Kidney (tissue), 14 donors: ENCODE data around the gene HES1. TPM values are rescaled to one million over a fixed set of nuclear protein-coding genes. Genes with fewer than 3 reads are reported as not detected.

Experiments used
- DNase-seq, 5 donors: peaks; one replicate each; pipeline ENCODE4 v3.0.0-alpha.2; 2013 to 2020
- FAIRE-seq: peaks from 2 replicates; lab custom pipeline; 2012; peaks lifted over from hg19 to GRCh38; lab: Jason Lieb, UNC
- H3K27ac ChIP-seq, 2 donors: one replicate each; pipeline ENCODE4 v1.7.0; 2013; ENCODE audit warnings: low read depth in 2 of 2, low read length in 2 of 2, inconsistent platforms in 1 of 2
- H3K27me3 ChIP-seq: one replicate; pipeline ENCODE4 v1.7.1; 2013; ENCODE audit warnings: low read length, inconsistent platforms; ENCODE audit not compliant: control insufficient read depth, insufficient read depth
- H3K36me3 ChIP-seq, 3 donors: one replicate each; pipeline versions ENCODE4 v1.7.0 to v1.7.1; 2013; ENCODE audit warnings: low read length in 3 of 3, control low read depth in 1 of 3, inconsistent platforms in 1 of 3; ENCODE audit not compliant: insufficient read depth in 3 of 3, control insufficient read depth in 2 of 3
- H3K4me1 ChIP-seq, 3 donors: one replicate each; pipeline versions ENCODE4 v1.7.0 to v1.7.1; 2013; ENCODE audit warnings: low read length in 3 of 3, inconsistent platforms in 1 of 3, low read depth in 1 of 3; ENCODE audit not compliant: control insufficient read depth in 2 of 3, insufficient read depth in 2 of 3
- H3K4me3 ChIP-seq, 3 donors: one replicate each; pipeline versions ENCODE4 v1.7.0 to v1.8.1; 2013; ENCODE audit warnings: low read length in 3 of 3, control low read depth in 1 of 3, inconsistent platforms in 1 of 3
- H3K9ac ChIP-seq, 3 donors: one replicate each; pipeline versions ENCODE4 v1.7.0 to v1.7.1; 2013; ENCODE audit warnings: low read length in 3 of 3, control low read depth in 1 of 3, inconsistent platforms in 1 of 3
- H3K9me3 ChIP-seq, 3 donors: one replicate each; pipeline versions ENCODE4 v1.7.0 to v1.7.1; 2013; ENCODE audit warnings: low read length in 3 of 3, control low read depth in 1 of 3, inconsistent platforms in 1 of 3; ENCODE audit not compliant: control insufficient read depth in 2 of 3, insufficient read depth in 1 of 3
- intact Hi-C: fragments of 100-400 bp; cut with DNase I; formaldehyde crosslinking; loops from one replicate; pipeline ENCODE4 v1.11.1; 2022
- polyA plus RNA-seq: library from polyadenylated mRNA; stranded (reverse); fragments of 350-450 nt; fragmentation: Illumina TruSeq; extraction: RNeasy Lipid Tissue Mini Kit (QIAGEN cat#74804); gene quantifications from one replicate; pipeline ENCODE4 v1.2.3, GENCODE V29; 2014; ENCODE audit warnings: low read depth, low replicate concordance; ENCODE audit not compliant: insufficient read depth
- total RNA-seq: library from RNA; stranded (reverse); fragmentation: NEBNext Ultra II Directional; extraction: Animal tissue kit (Norgen Biotek cat#: 25700); gene quantifications from one replicate; pipeline ENCODE4 v1.2.1, GENCODE V29; 2021
- TF ChIP-seq, protein P1 (sequence below): IDR thresholded peaks from 3 replicates; pipeline ENCODE4 v1.5.1; 2012; ENCODE audit warnings: mild to moderate bottlenecking, moderate library complexity, borderline replicate concordance; ENCODE audit not compliant: insufficient read depth; ENCODE audit errors: extremely low read depth
- donor health status: control.
- donor health status: control.
- donor health status: control.
- donor health status: control.
- donor health status: control.
- donor health status: DM: yes; HTN: yes; CAD: no.
- donor health status: Normal renal cell carcinoma (clear cell type).

Gene HES1
- total and polyA plus RNA-seq, 2 donors from 2014 or later, result 44.3 to 77.4 TPM

DNA sequence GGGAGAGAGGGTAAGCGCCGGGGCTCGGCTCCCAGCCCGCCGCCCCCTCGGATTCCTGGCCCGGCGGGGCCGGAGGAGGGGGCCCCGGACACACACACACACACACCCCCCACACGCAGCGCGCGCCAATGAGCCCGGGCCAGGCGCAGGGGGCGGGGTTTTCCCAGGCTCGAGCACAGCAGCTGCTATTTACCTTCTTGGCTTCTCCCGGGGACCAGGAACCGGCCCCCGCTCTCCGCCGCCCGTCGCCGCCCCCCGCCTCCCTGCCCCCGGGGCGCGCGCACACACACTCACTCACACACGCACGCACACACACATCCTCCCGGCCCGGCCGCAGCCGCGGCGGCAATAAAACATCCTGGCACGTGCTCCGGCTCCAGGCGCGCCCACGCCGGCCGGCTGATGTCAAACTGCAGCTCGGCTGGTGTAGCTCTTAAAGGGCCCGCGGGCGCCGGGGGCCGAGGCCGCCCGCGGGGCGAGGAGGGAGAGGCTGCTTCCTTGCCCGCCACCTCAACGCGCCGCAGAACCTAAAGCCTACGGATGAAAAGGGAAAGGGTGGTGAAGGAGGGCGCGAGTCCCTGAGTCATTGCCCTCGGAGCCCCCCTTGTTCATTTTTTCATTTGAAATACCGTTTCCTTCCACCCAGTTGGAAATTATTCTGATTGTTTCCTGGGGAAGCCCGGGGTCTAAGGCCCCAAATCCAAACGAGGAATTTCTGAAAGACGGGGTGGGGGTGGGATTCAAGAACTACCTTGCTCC lies 1.0 kb upstream of the HES1 start:
- DNase-seq, result peak; percentile 98 to 99 (median 98)
- intact Hi-C loops, result loop anchor here (10.0 kb wide), 2 partner anchors 130 to 350 kb away; no protein-coding TSS in a partner anchor
- peaks cover 0 to 5% (median 0%) of the 10 kb centered on the region in 3 donors for H3K36me3 ChIP-seq
- no peaks in the 10 kb centered on the region for H3K9me3 ChIP-seq
- H3K27ac ChIP-seq, result peak overlapping the region; percentile 97
- H3K4me1 ChIP-seq, result peaks cover 5 to 39% (median 34%) of the 10 kb centered on the region in 3 donors
- H3K9ac ChIP-seq, result peak overlapping the region; percentile 17 to 91 (median 64)
- H3K4me3 ChIP-seq, result peak overlapping the region; percentile 43 to 96 (median 82)
- TF ChIP-seq, protein P1, sequence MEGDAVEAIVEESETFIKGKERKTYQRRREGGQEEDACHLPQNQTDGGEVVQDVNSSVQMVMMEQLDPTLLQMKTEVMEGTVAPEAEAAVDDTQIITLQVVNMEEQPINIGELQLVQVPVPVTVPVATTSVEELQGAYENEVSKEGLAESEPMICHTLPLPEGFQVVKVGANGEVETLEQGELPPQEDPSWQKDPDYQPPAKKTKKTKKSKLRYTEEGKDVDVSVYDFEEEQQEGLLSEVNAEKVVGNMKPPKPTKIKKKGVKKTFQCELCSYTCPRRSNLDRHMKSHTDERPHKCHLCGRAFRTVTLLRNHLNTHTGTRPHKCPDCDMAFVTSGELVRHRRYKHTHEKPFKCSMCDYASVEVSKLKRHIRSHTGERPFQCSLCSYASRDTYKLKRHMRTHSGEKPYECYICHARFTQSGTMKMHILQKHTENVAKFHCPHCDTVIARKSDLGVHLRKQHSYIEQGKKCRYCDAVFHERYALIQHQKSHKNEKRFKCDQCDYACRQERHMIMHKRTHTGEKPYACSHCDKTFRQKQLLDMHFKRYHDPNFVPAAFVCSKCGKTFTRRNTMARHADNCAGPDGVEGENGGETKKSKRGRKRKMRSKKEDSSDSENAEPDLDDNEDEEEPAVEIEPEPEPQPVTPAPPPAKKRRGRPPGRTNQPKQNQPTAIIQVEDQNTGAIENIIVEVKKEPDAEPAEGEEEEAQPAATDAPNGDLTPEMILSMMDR, result no peak
- FAIRE-seq, result no peak
- no peaks in the 10 kb centered on the region for H3K27me3 ChIP-seq

DNA sequence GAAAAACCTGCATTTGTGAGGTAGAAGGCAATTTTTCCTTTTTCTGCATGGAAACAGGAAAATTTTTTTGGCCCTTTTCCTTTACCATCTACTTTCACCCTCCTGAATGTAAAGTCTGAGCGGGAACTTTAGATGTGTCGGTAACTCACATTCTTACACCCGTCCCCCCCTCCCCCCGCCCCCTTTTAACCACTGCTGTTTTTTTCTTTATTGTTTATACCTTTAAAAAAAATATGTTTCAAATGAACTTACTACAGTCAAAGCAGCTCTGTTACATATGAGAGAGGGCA lies 487 bp upstream of the HES1 start:
- TF ChIP-seq, protein P1, result no peak
- Histone ChIP-seq H3K4me3 (peak overlapping the region; percentile 43 to 96 (median 82)), H3K9me3 (no peaks in the 10 kb centered on the region), H3K27me3 (no peaks in the 10 kb centered on the region), H3K4me1 (peaks cover 0 to 34% (median 31%) of the 10 kb centered on the region in 3 donors), H3K27ac (peak overlapping the region; percentile 97), H3K9ac (peak overlapping the region; percentile 17 to 91 (median 64)), H3K36me3 (peaks cover 0 to 5% (median 0%) of the 10 kb centered on the region in 3 donors)
- DNase-seq (no peak), FAIRE-seq (no peak)
- intact Hi-C loops, result loop anchor here (10.0 kb wide), 2 partner anchors 131 to 351 kb away; no protein-coding TSS in a partner anchor

DNA sequence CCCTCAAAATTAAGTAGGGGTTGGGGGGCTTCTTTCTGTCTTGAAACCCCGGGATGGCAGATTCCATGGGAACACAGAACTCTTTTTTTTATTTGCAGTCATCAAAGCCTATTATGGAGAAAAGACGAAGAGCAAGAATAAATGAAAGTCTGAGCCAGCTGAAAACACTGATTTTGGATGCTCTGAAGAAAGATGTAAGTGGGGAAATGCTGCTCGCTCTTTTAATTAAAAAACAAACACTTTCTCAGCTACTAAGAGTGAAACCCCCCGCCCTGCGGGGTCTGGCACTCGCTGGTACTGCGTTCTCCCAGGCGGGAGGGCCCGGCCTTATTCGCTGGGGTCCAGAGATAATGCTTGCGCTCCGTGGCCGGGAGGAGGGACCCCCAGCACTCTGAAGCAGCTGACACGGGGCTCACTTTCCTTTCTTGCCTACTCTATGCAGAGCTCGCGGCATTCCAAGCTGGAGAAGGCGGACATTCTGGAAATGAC lies 615 bp downstream of the HES1 start:
- Histone ChIP-seq H3K4me3 (peak overlapping the region; percentile 71 to 96 (median 87)), H3K9ac (peak overlapping the region; percentile 66 to 93 (median 81)), H3K27ac (peak overlapping the region; percentile 96 to 97), H3K36me3 (peaks cover 0 to 5% (median 0%) of the 10 kb centered on the region in 3 donors), H3K4me1 (peaks cover 0 to 26% (median 21%) of the 10 kb centered on the region in 3 donors), H3K27me3 (no peaks in the 10 kb centered on the region), H3K9me3 (no peaks in the 10 kb centered on the region)
- DNase-seq (peak in 3 of 5 donors; percentile 58 to 77 (median 68)), FAIRE-seq (no peak)
- TF ChIP-seq, protein P1, result no peak
- intact Hi-C loops, result loop anchor here (10.0 kb wide), 2 partner anchors 132 to 352 kb away; no protein-coding TSS in a partner anchor
